ENCODE measurements around the gene CAP2.
"Not testable (repeated sequence)": the region's sequence is repeated elsewhere in the genome, so short reads cannot be mapped to it uniquely, and the experiment has no call there.

CAP2 gene

GRCh38 chr6:17396256-17396655 lies 2.9 kb downstream of the CAP2 start:
- H3K4me3 ChIP-seq (ENCODE audit: low read depth, low read length) = no peak overlapping the region
- no peak for TF ChIP-seq CTCF (IDR thresholded peaks at IDR 0.05; ENCODE audit: low read depth, low read length)

GRCh38 chr6:17397764-17398194 lies 4.4 kb downstream of the CAP2 start:
- no peak for TF ChIP-seq CTCF (IDR thresholded peaks at IDR 0.05; ENCODE audit: low read depth, low read length)
- no peak overlapping the region for H3K4me3 ChIP-seq (ENCODE audit: low read depth, low read length)

GRCh38 chr6:17405181-17405943 lies 12.0 kb downstream of the CAP2 start:
- not testable (repeated sequence) for H3K4me3 ChIP-seq (ENCODE audit: low read depth, low read length)

- H3K4me3 ChIP-seq (ENCODE audit: low read depth, low read length) = no peak overlapping the region
- TF ChIP-seq CTCF (IDR thresholded peaks at IDR 0.05; ENCODE audit: low read depth, low read length) = no peak
These were observed 12.5 kb downstream of the CAP2 start for GRCh38 chr6:17405944-17406245.

GRCh38 chr6:17408081-17408480 lies 14.7 kb downstream of the CAP2 start:
- no peak overlapping the region for H3K4me3 ChIP-seq (ENCODE audit: low read depth, low read length)
- no peak for TF ChIP-seq CTCF (IDR thresholded peaks at IDR 0.05; ENCODE audit: low read depth, low read length)

- no peak for TF ChIP-seq CTCF (IDR thresholded peaks at IDR 0.05; ENCODE audit: low read depth, low read length)
- no peak overlapping the region for H3K4me3 ChIP-seq (ENCODE audit: low read depth, low read length)
These were observed 16.9 kb downstream of the CAP2 start for GRCh38 chr6:17410281-17410680.

GRCh38 chr6:17413313-17413750 lies 19.9 kb downstream of the CAP2 start:
- no peak overlapping the region for H3K4me3 ChIP-seq (ENCODE audit: low read depth, low read length)
- TF ChIP-seq CTCF (IDR thresholded peaks at IDR 0.05; ENCODE audit: low read depth, low read length) = no peak

GRCh38 chr6:17414395-17414794 lies 21.0 kb downstream of the CAP2 start:
- not testable (repeated sequence) for H3K4me3 ChIP-seq (ENCODE audit: low read depth, low read length)

All from WI38 (cell line).